Brain pericyte (primary cell): Measurements from ENCODE around the gene TALDO1.

Experiments used
- DNase-seq: peaks from one replicate; pipeline ENCODE4 v3.0.0-alpha.2; 2012; ENCODE audit warnings: low read depth, low spot score

TALDO1 gene

DNA sequence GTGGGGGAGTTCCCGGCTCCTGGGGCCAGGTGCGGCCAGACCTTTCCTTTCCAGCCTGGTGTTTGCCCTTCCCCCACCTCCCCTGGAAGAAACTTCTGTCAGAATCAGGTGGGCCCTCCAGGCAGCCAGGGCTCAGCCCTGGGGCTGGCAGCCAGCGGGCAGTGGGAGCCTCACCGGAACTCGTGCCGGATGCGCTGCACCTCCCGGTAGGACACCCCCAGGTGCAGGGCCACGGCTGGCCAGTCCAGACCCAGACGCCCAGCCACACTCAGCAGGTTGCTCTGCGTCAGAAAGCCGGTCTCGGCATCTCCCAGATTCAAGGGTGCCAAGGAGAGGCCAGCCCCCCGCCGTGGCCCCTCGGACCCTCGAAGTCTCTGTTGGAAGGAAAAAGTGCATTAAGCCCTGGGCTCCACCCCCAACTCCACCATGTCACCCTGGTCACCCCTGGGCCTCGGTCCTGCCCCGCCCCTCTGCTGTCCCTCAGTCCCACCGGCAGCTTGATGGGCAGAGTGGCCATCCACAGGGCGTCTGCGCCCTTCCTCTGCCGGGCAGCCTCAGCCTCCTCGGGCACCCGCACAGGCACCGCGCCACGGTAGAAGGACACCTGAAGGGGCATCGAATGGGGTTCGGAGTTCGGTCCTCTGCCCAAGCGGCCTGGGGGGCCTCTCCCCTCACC lies 52.5 kb downstream of the TALDO1 start:
- no peak for DNase-seq

DNA sequence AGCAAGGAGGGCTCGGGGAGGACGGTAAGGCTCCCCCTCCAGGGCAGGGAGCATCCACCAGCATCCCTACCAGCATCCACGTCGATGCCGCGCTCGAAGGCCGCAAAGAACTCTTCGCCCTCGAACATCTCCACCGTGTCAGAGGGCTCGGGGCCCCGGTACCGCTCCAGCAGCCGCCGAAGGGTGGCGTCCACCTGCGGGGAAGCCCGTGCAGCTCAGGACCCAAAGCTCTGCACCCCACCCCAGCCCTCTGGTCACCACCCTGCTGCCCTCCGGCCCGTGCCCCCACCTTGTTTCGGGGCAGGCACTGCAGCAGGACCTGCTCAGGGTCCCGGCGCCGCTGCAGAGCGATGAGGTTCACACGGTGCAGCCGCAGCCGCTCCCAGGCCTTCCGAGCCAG lies 53.2 kb downstream of the TALDO1 start:
- DNase-seq = no peak

DNA sequence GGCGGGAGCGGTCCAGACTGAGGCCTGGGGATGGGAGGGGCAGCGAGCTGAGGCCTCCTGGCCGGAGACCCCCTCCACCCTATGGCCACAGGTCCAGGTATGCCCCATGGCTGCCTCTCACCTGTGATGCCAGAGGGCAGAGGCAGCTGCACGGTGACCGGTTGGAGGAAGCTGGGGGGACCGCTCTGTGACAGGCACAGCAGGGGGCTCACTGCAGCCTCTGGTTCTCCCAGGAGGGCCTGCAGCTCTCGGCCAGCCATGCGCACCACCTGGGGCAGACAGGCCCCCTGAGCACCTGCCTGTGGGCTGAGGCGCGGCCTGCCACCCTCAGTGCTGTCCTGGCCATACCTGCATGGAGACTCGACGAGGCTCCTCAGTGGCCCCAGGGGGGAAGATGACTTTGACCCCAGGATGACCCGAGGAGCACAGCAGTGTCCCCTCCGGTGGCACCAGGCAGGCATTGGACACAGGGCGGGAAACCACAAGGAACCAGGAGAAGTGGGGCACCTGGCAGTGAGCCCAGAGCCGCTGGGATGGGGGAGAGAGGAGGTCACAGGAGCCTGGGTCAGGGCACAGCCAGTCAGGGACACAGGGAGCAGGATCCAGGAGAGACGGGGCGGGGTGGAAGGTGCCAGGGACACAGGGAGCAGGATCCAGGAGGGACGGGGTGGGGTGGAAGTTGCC lies 54.0 kb downstream of the TALDO1 start:
- DNase-seq = no peak

DNA sequence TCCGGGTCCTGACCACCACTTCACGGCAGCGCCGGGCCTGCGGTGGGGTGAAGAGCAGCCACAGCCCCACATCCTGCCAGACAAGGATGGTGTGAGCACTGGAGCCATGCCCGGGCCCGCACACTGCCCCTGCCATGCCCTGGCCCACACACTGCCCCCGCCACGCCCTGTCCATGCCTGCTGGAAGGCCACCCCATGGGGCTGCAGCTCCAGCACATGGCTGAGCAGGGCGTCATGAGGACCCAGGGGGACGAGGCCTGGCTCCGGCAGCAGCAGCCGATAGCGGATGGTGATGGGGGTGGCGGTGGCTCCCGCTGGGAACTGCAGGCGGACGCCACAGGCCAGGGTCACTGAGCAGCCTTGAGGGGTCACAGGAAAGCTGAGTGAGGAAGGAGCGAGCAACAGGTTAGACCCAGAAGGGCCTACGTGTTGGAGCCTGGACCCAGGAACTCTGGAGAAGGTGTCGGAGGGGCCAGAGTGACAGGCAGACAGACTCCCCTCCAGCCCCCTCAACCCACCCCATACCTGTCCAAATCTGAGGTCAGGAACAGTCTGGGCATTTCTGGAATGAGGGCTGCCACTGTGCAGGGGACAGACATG lies 54.9 kb downstream of the TALDO1 start:
- DNase-seq = no peak

DNA sequence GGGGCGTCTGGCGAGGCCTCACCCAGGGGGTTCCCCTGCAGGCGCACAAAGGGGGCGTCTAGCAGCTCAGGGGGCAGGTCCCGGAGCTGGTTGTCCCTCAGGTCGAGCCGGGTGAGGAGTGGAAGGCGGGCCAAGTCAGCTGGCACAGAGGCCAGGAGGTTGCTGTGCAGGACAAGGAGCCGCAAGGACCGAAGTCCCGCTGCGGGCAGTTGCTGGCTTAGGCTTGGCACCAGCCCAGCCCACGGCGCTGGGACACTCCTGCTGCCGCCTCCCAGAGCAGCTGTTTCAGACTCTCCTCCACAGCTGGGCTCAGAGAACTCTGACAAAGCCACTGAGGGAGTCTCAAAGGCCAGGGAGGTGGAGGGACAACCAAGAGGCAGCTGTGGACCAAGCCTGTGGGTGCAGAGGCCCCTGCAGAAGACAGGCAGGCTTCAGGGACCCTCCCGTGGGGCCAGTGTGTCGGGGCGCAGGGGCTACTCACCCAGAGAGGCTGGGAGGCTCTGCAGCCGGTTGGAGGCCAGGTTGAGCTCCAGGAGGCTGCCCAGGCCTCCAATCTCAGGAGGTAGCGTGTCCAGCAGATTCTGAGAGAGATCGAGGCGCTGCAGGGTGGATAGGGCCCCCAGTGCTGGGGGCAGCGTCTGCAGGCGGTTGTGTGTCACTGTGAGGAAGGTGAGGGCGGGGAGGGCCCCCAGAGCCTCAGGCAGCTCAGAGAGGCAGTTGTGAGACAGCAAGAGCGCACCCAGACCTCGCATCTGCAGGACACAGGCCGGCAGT lies 55.6 kb downstream of the TALDO1 start:
- DNase-seq = no peak

DNA sequence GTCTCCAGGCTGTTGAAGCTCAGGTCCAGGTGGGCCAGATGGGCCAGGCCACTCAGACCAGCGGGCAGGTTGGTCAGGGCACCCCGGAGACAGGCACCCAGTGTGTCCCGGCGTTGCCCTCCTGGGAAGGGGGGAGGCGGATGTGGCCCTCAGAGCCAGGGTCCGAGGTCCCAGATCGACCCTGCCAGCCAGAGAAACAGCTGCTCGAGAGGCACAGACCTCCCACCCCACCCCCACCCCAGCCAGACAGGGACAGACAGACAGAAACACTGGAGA lies 56.1 kb downstream of the TALDO1 start:
- DNase-seq = no peak

DNA sequence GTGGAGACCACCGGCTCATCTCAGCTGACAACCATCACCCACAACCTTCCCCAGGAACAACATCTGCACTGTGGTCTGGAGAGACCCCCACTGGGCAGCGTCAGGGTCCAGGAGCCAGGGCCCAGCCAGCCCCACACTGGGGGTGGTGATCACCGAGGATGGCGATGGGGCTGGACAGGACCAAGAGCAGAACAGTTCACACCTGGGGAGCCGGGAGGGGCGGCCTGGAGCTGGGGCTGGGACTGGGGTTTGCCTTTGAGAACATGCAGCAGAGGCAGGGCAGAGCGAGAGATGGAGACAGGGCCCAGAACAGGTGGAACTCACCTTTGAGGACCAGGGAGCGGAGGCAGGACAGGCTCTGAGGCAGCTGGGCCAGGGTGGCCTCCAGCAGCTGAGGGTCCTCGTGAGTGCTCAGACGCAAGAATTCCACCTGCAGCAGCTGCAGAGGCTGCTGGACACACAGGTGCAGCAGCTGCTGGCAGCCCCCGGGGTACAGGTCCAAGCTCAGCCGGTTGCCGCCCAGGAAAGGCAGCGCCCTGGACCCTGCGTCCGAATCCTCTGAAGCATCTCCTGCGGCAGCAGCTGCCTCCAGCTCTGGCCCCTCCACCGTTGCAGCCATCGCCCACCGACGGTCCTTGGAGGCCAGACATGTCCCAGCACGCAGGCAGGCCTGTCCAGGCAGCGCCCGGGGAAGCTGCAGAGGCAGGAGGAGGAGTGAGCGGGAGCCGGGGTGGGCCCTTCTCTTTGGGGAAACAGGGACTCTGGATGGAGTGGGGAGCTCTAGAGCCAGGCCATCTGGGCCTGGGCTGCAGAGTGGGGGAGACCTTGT lies 56.7 kb downstream of the TALDO1 start:
- DNase-seq = no peak

DNA sequence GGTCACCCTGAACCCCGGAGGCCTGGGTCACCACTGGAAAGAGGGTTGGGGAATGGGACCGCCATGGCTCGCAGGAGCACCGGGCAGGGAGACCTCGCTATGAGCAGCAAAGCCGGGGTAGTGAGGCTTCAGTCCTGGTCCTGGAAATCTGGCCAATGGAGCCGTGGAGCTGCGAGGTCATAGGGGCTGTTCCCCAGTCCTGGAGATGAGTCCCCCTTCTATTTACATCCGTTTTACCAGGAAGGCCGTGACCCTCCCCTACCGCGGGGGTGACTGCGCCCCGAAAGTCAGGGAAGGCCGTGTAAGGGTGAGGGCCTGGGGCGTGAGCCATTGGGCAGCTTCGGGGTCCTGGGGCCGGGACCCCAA lies 57.3 kb downstream of the TALDO1 start:
- no peak for DNase-seq

DNA sequence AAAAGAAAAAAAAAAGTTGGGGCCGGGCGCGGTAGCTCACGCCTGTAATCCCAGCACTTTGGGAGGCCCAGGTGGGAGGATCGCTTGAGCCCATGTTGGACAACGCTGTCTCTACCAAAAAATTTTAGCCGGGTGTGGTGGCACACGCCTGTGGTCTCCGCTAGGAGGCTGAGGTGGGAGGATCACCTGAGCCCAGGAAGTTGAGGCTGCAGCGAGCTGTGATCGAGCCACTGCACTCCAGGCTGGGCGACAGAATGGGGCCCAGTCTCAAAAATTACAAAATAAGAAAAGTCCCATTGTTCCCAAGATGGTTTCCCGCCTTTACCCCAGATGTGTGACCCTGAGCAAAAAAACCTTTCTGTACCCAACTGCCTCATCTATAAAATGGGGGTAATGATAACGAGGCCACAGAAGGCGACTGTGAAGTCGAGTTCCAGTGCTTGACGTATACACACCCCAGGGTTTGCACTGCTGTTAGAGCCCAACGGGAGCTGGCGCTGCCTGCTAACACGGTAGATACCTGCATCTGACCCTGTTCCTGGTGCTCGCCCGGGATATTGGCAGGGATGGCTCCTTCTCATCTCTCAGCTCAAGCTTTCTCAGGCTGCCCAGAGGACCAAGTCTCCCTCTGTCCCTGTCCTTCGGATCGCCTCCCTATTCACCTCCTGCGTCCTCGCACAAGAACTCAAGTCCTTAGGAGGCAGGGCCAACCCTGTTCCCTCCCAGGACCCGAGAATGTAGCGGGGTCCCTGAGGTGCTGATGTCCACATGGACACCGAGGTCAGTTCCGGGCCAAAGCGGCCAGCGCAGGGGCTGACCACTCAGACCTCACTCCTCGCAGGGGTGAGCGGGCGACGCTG lies 61.4 kb downstream of the TALDO1 start:
- no peak for DNase-seq

DNA sequence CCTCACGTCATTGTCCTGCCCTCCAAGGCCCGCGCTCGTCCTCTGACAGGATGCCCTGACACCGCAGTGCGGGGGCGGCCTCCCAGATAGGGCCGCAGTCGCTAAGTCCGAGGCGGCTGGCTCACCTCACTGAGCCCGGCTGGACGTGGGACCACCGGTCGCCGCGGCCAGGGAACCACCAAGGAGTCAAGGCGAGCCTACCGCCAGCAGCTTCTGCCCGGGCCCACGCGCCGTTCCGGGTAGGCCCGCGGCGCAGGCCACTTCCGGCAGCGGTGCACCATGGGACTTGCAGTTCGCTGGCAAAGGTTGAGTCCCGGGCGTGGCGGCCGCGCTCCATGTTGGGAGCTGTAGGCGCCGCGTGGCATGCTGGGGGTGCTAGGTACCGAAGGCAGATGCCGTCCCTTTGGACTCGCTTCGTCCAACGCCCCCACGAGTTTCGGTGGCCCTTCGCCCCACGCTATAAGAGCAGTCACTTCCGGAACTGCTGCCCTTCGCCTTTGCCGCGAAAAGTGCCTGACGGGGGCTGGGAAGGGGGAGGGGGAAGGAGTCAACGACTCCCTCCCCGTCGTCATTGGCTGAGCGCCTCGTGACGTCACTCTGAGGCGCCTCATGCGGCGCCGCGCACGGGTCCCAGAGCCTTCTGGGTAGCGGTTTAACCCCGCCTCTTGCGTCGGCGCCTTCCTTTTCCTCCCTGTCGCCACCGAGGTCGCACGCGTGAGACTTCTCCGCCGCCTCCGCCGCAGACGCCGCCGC lies 62.2 kb downstream of the TALDO1 start, which contains the start of gene RPLP2:
Gene RPLP2 (plus strand): TSS at position 681 of the 753 bp plus-strand sequence. CDS start 268 bp downstream, outside the sequence.
- peak; percentile 92 for DNase-seq

DNA sequence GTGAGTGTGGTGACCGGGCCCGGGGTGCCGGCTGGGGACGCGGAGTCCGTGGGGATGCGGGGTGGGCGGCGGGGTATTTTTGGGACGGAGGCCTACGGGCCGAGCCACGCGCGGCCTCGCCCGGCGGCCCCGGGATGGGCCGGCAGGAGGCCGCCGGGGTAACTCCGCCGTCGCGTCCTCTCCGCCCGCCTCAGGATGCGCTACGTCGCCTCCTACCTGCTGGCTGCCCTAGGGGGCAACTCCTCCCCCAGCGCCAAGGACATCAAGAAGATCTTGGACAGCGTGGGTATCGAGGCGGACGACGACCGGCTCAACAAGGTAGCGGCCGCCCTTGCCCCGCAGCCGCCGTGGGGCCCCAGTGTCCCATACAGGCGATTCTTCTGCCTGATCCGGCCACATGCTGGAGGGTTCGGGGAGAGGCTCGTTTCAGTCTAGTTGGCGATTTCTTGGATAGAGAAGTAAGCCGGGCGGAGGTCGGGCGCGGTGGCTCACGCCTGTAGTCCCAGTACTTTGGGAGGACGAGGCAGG lies 62.8 kb downstream of the TALDO1 start:
- no peak for DNase-seq

DNA sequence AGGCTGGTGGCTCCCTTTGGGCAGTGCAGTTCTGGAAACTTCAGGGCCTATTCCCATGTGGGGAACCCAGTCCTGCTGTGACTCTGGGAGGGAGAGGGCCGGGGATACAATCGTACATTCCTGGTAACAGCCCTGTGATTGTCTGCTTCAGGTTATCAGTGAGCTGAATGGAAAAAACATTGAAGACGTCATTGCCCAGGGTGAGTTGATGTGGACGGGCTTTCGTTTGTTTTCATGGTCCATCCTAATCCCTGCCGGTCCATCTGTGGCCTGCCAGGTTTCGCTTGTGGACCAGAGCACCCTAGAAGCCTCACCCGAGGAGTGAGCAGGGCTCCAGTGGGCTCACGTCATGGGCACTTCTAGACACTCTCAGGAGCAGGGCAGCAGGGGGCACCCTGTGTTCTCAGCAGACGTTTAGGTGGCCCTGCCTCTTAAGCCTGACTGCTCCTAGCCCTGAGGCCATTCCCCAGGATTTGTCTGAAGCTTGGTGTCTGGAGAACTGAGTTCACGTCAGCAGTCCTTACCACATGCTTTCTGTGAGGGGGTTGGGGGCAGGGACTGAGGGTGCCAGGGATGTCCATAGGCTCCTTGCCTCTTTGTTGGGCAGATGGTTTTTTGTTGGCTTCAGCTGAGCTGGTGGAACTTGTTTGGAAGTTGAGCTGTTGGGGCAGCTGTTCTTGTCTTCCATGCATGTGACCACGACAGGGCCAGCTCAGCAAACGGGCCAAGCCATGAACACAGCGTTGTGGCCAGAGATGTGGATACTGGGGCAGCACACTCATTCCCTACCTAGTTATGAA lies 64.4 kb downstream of the TALDO1 start:
- no peak for DNase-seq

DNA sequence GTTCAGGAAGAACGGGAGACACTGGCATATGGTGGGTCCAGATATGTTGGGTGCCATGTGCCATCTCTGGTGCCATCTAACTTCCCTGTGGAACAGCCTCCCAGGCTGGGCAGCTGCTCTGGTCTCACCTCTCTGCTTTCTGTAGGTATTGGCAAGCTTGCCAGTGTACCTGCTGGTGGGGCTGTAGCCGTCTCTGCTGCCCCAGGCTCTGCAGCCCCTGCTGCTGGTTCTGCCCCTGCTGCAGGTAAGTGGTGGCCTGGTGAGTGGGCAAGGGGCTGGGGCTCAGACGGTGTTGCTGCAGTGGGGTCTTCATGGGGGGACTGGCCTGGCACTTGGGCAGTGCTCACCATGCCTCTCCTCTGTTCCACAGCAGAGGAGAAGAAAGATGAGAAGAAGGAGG lies 65.1 kb downstream of the TALDO1 start:
- no peak for DNase-seq

DNA sequence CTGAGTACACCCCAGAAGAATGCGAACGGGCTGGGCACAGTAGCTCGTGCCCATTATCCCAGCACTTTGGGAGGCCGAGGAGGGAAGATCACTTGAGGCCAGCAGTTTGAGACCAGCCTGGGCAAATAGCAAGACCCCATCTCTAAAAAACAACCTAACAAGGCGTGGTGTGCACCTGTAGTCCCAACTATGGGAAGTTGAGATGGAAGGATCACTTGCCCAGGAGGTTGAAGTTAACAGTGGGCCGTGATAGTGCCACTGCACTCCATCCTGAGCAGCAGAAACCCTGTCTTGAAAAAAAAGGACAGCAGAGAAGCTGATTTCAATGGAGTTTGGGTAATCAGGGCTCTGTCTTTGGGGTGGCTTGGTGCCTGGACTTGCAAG lies 65.8 kb downstream of the TALDO1 start:
- no peak for DNase-seq

DNA sequence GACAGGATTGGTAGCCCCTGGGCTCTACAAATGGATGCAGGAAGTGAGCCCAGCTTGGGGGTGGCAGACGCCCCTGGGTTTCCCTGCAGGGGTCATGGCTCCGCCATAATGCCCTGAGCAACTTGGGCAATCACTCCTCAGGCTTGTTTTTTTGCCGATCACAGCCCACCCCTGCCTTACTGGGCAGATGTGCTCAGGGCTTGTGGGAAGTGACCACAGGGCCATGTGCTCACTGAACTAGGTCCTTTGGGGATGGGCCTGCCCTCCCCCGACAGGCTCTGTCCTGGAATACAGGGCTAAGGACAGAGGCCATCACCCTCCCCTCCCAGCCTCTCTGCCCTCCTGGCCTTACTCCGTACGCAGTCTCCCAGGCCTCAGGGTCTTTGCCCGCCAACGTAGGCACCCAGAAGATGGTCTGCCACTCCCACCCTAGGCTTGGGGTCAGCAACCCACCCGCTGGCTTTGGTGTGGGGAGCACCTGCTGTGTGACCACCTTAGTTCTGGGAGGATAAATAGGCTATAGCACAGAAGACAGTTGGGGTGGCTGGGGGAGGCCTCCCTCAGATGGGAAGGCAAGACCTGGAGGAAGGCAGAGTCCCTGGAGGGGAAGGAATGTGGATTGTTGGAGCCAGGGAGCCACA lies 66.3 kb downstream of the TALDO1 start:
- DNase-seq = no peak
